Lung (tissue), 12 donors: ENCODE measurements around the gene HTRA2. TPM values are rescaled to one million over a fixed set of nuclear protein-coding genes. Genes with fewer than 3 reads are reported as not detected.

Source experiments
- ATAC-seq: fragments of 200-7000 bp; cut with Tn5 transposase; one replicate; pipeline ENCODE4 v1.9.1; 2020; ENCODE audit warnings: moderate number of reproducible peaks; ENCODE audit not compliant: insufficient read depth, low FRiP score
- DNase-seq, 3 donors: peaks; one replicate each; pipeline ENCODE4 v3.0.0-alpha.2; 2013 to 2017
- H3K27ac ChIP-seq, 2 donors: one replicate each; pipeline ENCODE4 v1.5.1; 2013; ENCODE audit warnings: mild to moderate bottlenecking in 2 of 2, moderate library complexity in 2 of 2, control low read depth in 1 of 2, inconsistent platforms in 1 of 2, low read depth in 1 of 2, low read length in 1 of 2
- H3K27me3 ChIP-seq, 3 donors: one replicate each; pipeline ENCODE4 v1.5.1; 2013; ENCODE audit warnings: low read length in 2 of 3; ENCODE audit not compliant: control insufficient read depth in 3 of 3, insufficient read depth in 3 of 3
- H3K36me3 ChIP-seq, 4 donors: one replicate each; pipeline ENCODE4 v1.5.1; 2013; ENCODE audit warnings: low read length in 4 of 4, mild to moderate bottlenecking in 1 of 4, moderate library complexity in 1 of 4; ENCODE audit not compliant: control insufficient read depth in 4 of 4, insufficient read depth in 4 of 4
- H3K4me1 ChIP-seq, 5 donors: one replicate each; pipeline ENCODE4 v1.5.1; 2013; ENCODE audit warnings: low read length in 5 of 5, mild to moderate bottlenecking in 2 of 5, moderate library complexity in 1 of 5; ENCODE audit not compliant: control insufficient read depth in 5 of 5, insufficient read depth in 5 of 5
- H3K4me3 ChIP-seq: one replicate; pipeline ENCODE4 v1.5.1; 2013; ENCODE audit warnings: mild to moderate bottlenecking, control low read depth, moderate library complexity
- H3K9ac ChIP-seq, 2 donors: one replicate each; pipeline ENCODE4 v1.5.1; 2013; ENCODE audit warnings: low read length in 2 of 2, control low read depth in 1 of 2; ENCODE audit not compliant: insufficient read depth in 1 of 2
- H3K9me3 ChIP-seq, 4 donors: one replicate each; pipeline ENCODE4 v1.5.1; 2013; ENCODE audit warnings: low read length in 3 of 4, mild to moderate bottlenecking in 1 of 4, moderate library complexity in 1 of 4; ENCODE audit not compliant: control insufficient read depth in 4 of 4, insufficient read depth in 3 of 4
- WGBS, 2 donors: extraction: QIAGEN DNeasy Blood & Tissue Kit; methylation state at CpG; one replicate each; pipeline ENCODE4 v1.1.7; 2013; 5-methylcytosine and 5-hydroxymethylcytosine counted together
- polyA plus RNA-seq, 2 donors: library from polyadenylated mRNA; stranded (reverse); fragments of 200-250 nt; gene quantifications; one replicate each; pipeline ENCODE4 v1.2.1, GENCODE V29; 2013
- total RNA-seq, 2 donors: library from RNA; depleted of rRNA in 1 of 2; stranded (reverse); fragments of >200 nt in 1 of 2; gene quantifications; one replicate each; pipeline ENCODE4 v1.2.1, GENCODE V29; 2014 to 2021
- TF ChIP-seq, protein P1 (sequence below): IDR thresholded peaks from 2 replicates; pipeline ENCODE4 v1.5.1; 2012; ENCODE audit warnings: mild to moderate bottlenecking; ENCODE audit errors: control extremely low read depth, extremely low read depth
- donor health status: control.
- donor health status: control.
- donor health status: Bipolar disorder and iron deficiency.
- donor health status: healthy.
- donor health status: DM: yes; HTN: yes; CAD: no.

HTRA2 gene
- total and polyA plus RNA-seq, 4 donors = 26.6 to 42.1 (median 31.6) TPM

- ATAC-seq (no peak), DNase-seq (no peak)
- no peak overlapping the region for H3K4me3 ChIP-seq
- H3K9me3 ChIP-seq = no peaks in the 10 kb centered on the region
- no peak overlapping the region for H3K27ac ChIP-seq
- peaks cover 8 to 23% (median 11%) of the 10 kb centered on the region in 5 donors for H3K4me1 ChIP-seq
- no peak overlapping the region for H3K9ac ChIP-seq
- H3K27me3 ChIP-seq = no peaks in the 10 kb centered on the region
- TF ChIP-seq, protein P1, sequence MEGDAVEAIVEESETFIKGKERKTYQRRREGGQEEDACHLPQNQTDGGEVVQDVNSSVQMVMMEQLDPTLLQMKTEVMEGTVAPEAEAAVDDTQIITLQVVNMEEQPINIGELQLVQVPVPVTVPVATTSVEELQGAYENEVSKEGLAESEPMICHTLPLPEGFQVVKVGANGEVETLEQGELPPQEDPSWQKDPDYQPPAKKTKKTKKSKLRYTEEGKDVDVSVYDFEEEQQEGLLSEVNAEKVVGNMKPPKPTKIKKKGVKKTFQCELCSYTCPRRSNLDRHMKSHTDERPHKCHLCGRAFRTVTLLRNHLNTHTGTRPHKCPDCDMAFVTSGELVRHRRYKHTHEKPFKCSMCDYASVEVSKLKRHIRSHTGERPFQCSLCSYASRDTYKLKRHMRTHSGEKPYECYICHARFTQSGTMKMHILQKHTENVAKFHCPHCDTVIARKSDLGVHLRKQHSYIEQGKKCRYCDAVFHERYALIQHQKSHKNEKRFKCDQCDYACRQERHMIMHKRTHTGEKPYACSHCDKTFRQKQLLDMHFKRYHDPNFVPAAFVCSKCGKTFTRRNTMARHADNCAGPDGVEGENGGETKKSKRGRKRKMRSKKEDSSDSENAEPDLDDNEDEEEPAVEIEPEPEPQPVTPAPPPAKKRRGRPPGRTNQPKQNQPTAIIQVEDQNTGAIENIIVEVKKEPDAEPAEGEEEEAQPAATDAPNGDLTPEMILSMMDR = no peak
- peaks cover 12 to 34% (median 30%) of the 10 kb centered on the region in 4 donors for H3K36me3 ChIP-seq
- 97 to 98% methylated on average over 9 of the region's 9 CpGs for WGBS, 2 donors
Observed at GRCh38 chr2:74527741-74528140, 2.0 kb upstream of the HTRA2 start.

GRCh38 chr2:74528600-74529356 is 955 bp upstream of the HTRA2 start:
- DNase-seq (no peak), ATAC-seq (no peak)
- peaks cover 14 to 40% (median 35%) of the 10 kb centered on the region in 4 donors for H3K36me3 ChIP-seq
- peak overlapping the region; percentile 87 to 97 for H3K27ac ChIP-seq
- H3K27me3 ChIP-seq = no peaks in the 10 kb centered on the region
- WGBS, 2 donors = 17% methylated on average over 29 of the region's 29 CpGs
- peaks cover 8 to 23% (median 11%) of the 10 kb centered on the region in 5 donors for H3K4me1 ChIP-seq
- H3K4me3 ChIP-seq = peak overlapping the region; percentile 99
- H3K9me3 ChIP-seq = no peaks in the 10 kb centered on the region
- H3K9ac ChIP-seq = peak overlapping the region; percentile 84 to 90
- TF ChIP-seq, protein P1 = no peak

DNA sequence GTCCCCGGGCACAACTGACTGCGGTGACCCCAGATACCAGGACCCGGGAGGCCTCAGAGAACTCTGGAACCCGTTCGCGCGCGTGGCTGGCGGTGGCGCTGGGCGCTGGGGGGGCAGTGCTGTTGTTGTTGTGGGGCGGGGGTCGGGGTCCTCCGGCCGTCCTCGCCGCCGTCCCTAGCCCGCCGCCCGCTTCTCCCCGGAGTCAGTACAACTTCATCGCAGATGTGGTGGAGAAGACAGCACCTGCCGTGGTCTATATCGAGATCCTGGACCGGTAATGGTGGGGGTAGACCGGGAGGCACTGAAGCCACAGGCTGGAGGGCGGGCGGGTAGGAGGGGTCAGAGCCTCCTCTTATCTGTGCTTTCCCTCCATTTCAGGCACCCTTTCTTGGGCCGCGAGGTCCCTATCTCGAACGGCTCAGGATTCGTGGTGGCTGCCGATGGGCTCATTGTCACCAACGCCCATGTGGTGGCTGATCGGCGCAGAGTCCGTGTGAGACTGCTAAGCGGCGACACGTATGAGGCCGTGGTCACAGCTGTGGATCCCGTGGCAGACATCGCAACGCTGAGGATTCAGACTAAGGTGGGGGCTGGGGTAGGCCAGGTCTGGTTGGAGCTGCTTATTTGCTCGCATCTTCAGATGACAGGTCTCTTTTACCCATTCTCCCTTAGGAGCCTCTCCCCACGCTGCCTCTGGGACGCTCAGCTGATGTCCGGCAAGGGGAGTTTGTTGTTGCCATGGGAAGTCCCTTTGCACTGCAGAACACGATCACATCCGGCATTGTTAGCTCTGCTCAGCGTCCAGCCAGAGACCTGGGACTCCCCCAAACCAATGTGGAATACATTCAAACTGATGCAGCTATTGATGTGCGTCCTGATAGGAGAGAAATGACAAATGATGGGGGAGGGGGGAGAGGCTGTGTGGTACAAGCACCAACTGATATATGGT is 780 bp downstream of the HTRA2 start:
- WGBS, 2 donors = 3 to 4% methylated on average over 50 to 54 of the region's 54 CpGs

More for the DNA sequence above, 780 bp downstream of the HTRA2 start:
- Histone ChIP-seq H3K4me1 (peaks cover 8 to 23% (median 11%) of the 10 kb centered on the region in 5 donors), H3K4me3 (peak overlapping the region; percentile 69), H3K36me3 (peaks cover 14 to 44% (median 34%) of the 10 kb centered on the region in 4 donors), H3K27me3 (no peaks in the 10 kb centered on the region), H3K9ac (peak overlapping the region in 1 of 2 donors; percentile 62), H3K27ac (peak overlapping the region; percentile 67 to 81), H3K9me3 (no peaks in the 10 kb centered on the region)
- DNase-seq (peak; percentile 43 to 61 (median 56)), ATAC-seq (no peak)
- TF ChIP-seq, protein P1 = no peak
